ENCODE measurements around the gene NAGA. TPM values are rescaled to one million over a fixed set of nuclear protein-coding genes. Genes with fewer than 3 reads are reported as not detected.

NAGA gene
- total RNA-seq, 3 donors from 2014 or later (not counting 1 experiment from before 2014, with no cell fraction given), result 12.8 to 15.7 (median 14.2) TPM

- Histone ChIP-seq H3K27me3 (ENCODE audit: control insufficient read depth, insufficient read depth, low read length) (no peaks in the 10 kb centered on the region), H3K4me3 (ENCODE audit: low read length) (no peak overlapping the region), H3K4me1 (ENCODE audit: control insufficient read depth, insufficient read depth, low read length) (no peaks in the 10 kb centered on the region), H3K9me3 (ENCODE audit: control insufficient read depth, insufficient read depth, low read length) (no peaks in the 10 kb centered on the region), H3K27ac (ENCODE audit: low read length) (no peak overlapping the region), H3K36me3 (ENCODE audit: control insufficient read depth, insufficient read depth, low read length) (peaks cover 20% of the 10 kb centered on the region)
- ATAC-seq (no peak), DNase-seq (no peak)
- peaks cover 7 to 9% of the 10 kb centered on the region in 2 donors for H3K9me3 Mint-ChIP-seq
- no peak for TF ChIP-seq CTCF (IDR thresholded peaks at IDR 0.05)
- H3K27ac Mint-ChIP-seq, result no peak overlapping the region
- WGBS (ENCODE audit: insufficient coverage), result no CpG with 5 or more reads among the region's 1 CpG
- H3K4me1 Mint-ChIP-seq, result no peaks in the 10 kb centered on the region
- H3K4me3 Mint-ChIP-seq, result no peak overlapping the region
- intact Hi-C loops (cut with micrococcal nuclease), result no loop called here
- H3K27me3 Mint-ChIP-seq (ENCODE audit: low read depth in 2 of 2), result no peaks in the 10 kb centered on the region
- peaks cover 22% of the 10 kb centered on the region for H3K36me3 Mint-ChIP-seq
These were observed 13.7 kb downstream of the NAGA start for GRCh38 chr22:42056757-42057511.

- intact Hi-C loops (cut with micrococcal nuclease), result no loop called here
- no peak overlapping the region for H3K27ac Mint-ChIP-seq
- no peak for TF ChIP-seq CTCF (IDR thresholded peaks at IDR 0.05)
These were observed 17.8 kb downstream of the NAGA start for GRCh38 chr22:42052765-42053164.

GRCh38 chr22:42050641-42051180 is 19.9 kb downstream of the NAGA start:
- Histone ChIP-seq H3K4me3 (ENCODE audit: low read length) (no peak overlapping the region), H3K9me3 (ENCODE audit: control insufficient read depth, insufficient read depth, low read length) (no peaks in the 10 kb centered on the region), H3K27me3 (ENCODE audit: control insufficient read depth, insufficient read depth, low read length) (no peaks in the 10 kb centered on the region), H3K27ac (ENCODE audit: low read length) (no peak overlapping the region), H3K4me1 (ENCODE audit: control insufficient read depth, insufficient read depth, low read length) (no peaks in the 10 kb centered on the region), H3K36me3 (ENCODE audit: control insufficient read depth, insufficient read depth, low read length) (no peaks in the 10 kb centered on the region)
- no peak overlapping the region for H3K4me3 Mint-ChIP-seq
- no peak overlapping the region for H3K27ac Mint-ChIP-seq
- TF ChIP-seq CTCF (IDR thresholded peaks at IDR 0.05), result no peak
- no peaks in the 10 kb centered on the region for H3K27me3 Mint-ChIP-seq (ENCODE audit: low read depth in 2 of 2)
- intact Hi-C loops (cut with micrococcal nuclease), result no loop called here
- H3K9me3 Mint-ChIP-seq, result peaks cover 0 to under 1% of the 10 kb centered on the region in 2 donors
- DNase-seq (no peak), ATAC-seq (no peak)
- no peaks in the 10 kb centered on the region for H3K4me1 Mint-ChIP-seq
- 77% methylated on average over 2 of the region's 2 CpGs for WGBS (ENCODE audit: insufficient coverage)
- H3K36me3 Mint-ChIP-seq, result no peaks in the 10 kb centered on the region

More at GRCh38 chr22:42052765-42053164, 17.8 kb downstream of the NAGA start:
- ATAC-seq (no peak), DNase-seq (no peak)
- no peaks in the 10 kb centered on the region for H3K27me3 Mint-ChIP-seq (ENCODE audit: low read depth in 2 of 2)
- Histone ChIP-seq H3K27me3 (ENCODE audit: control insufficient read depth, insufficient read depth, low read length) (no peaks in the 10 kb centered on the region), H3K4me1 (ENCODE audit: control insufficient read depth, insufficient read depth, low read length) (no peaks in the 10 kb centered on the region), H3K27ac (ENCODE audit: low read length) (no peak overlapping the region), H3K4me3 (ENCODE audit: low read length) (no peak overlapping the region), H3K9me3 (ENCODE audit: control insufficient read depth, insufficient read depth, low read length) (no peaks in the 10 kb centered on the region), H3K36me3 (ENCODE audit: control insufficient read depth, insufficient read depth, low read length) (no peaks in the 10 kb centered on the region)
- peaks cover 7 to 9% of the 10 kb centered on the region in 2 donors for H3K9me3 Mint-ChIP-seq
- WGBS (ENCODE audit: insufficient coverage), result 85% methylated on average over 3 of the region's 3 CpGs
- no peak overlapping the region for H3K4me3 Mint-ChIP-seq
- H3K4me1 Mint-ChIP-seq, result no peaks in the 10 kb centered on the region
- H3K36me3 Mint-ChIP-seq, result peaks cover 15% of the 10 kb centered on the region
